ENCODE results near the gene PLXDC2.
"Not testable (repeated sequence)": the region's sequence is repeated elsewhere in the genome, so short reads cannot be mapped to it uniquely, and the experiment has no call there.

Gene PLXDC2

GRCh38 chr10:19816411-19817230, at the start of gene PLXDC2:
Gene PLXDC2 (plus strand): TSS chr10:19816432.
- FAIRE-seq (peak; percentile 22), DNase-seq (ENCODE audit: low spot score) (peak; percentile 42)

- FAIRE-seq (no peak), DNase-seq (ENCODE audit: low spot score) (peak; percentile 9)
Observed at GRCh38 chr10:19767876-19768275, 48.4 kb upstream of the PLXDC2 start.

GRCh38 chr10:19769826-19770225, 46.4 kb upstream of the PLXDC2 start:
- DNase-seq (ENCODE audit: low spot score); FAIRE-seq: not testable (repeated sequence)

GRCh38 chr10:19772972-19773371, 43.3 kb upstream of the PLXDC2 start:
- FAIRE-seq: no peak

GRCh38 chr10:19775296-19775695, 40.9 kb upstream of the PLXDC2 start:
- no peak for FAIRE-seq
- no peak for DNase-seq (ENCODE audit: low spot score)

More at GRCh38 chr10:19772972-19773371, 43.3 kb upstream of the PLXDC2 start:
- DNase-seq (ENCODE audit: low spot score): no peak

GRCh38 chr10:19777806-19778205, 38.4 kb upstream of the PLXDC2 start:
- FAIRE-seq (no peak), DNase-seq (ENCODE audit: low spot score) (no peak)

- no peak for FAIRE-seq
- no peak for DNase-seq (ENCODE audit: low spot score)
Observed at GRCh38 chr10:19778996-19779395, 37.2 kb upstream of the PLXDC2 start.

- DNase-seq (ENCODE audit: low spot score): no peak
- FAIRE-seq: no peak
Observed at GRCh38 chr10:19782430-19783089, 33.7 kb upstream of the PLXDC2 start.

- no peak for FAIRE-seq
- DNase-seq (ENCODE audit: low spot score): no peak
Observed at GRCh38 chr10:19783721-19784120, 32.5 kb upstream of the PLXDC2 start.

- FAIRE-seq: no peak
- DNase-seq (ENCODE audit: low spot score): no peak
Observed at GRCh38 chr10:19785366-19785765, 30.9 kb upstream of the PLXDC2 start.

- FAIRE-seq: peak; percentile 73
Observed at GRCh38 chr10:19788075-19788686, 28.1 kb upstream of the PLXDC2 start.

GRCh38 chr10:19788902-19789301, 27.3 kb upstream of the PLXDC2 start:
- no peak for FAIRE-seq
- no peak for DNase-seq (ENCODE audit: low spot score)

More at GRCh38 chr10:19788075-19788686, 28.1 kb upstream of the PLXDC2 start:
- peak; percentile 37 for DNase-seq (ENCODE audit: low spot score)

- FAIRE-seq (no peak), DNase-seq (ENCODE audit: low spot score) (no peak)
Observed at GRCh38 chr10:19789607-19790006, 26.6 kb upstream of the PLXDC2 start.

- FAIRE-seq: no peak
Observed at GRCh38 chr10:19791032-19791431, 25.2 kb upstream of the PLXDC2 start.

GRCh38 chr10:19795684-19796083, 20.5 kb upstream of the PLXDC2 start:
- FAIRE-seq: no peak

More at GRCh38 chr10:19791032-19791431, 25.2 kb upstream of the PLXDC2 start:
- no peak for DNase-seq (ENCODE audit: low spot score)

GRCh38 chr10:19800161-19800560, 16.1 kb upstream of the PLXDC2 start:
- DNase-seq (ENCODE audit: low spot score) (no peak), FAIRE-seq (no peak)

More at GRCh38 chr10:19795684-19796083, 20.5 kb upstream of the PLXDC2 start:
- no peak for DNase-seq (ENCODE audit: low spot score)

- FAIRE-seq: no peak
Observed at GRCh38 chr10:19801369-19801768, 14.9 kb upstream of the PLXDC2 start.

GRCh38 chr10:19803676-19804075, 12.6 kb upstream of the PLXDC2 start:
- FAIRE-seq: peak; percentile 85
- DNase-seq (ENCODE audit: low spot score): peak; percentile 43

More at GRCh38 chr10:19801369-19801768, 14.9 kb upstream of the PLXDC2 start:
- no peak for DNase-seq (ENCODE audit: low spot score)

- FAIRE-seq (no peak), DNase-seq (ENCODE audit: low spot score) (no peak)
Observed at GRCh38 chr10:19809481-19809880, 6.8 kb upstream of the PLXDC2 start.

GRCh38 chr10:19811540-19811939, 4.7 kb upstream of the PLXDC2 start:
- no peak for DNase-seq (ENCODE audit: low spot score)
- FAIRE-seq: no peak

GRCh38 chr10:19812976-19813375, 3.3 kb upstream of the PLXDC2 start:
- FAIRE-seq: no peak

More at GRCh38 chr10:19812976-19813375, 3.3 kb upstream of the PLXDC2 start:
- DNase-seq (ENCODE audit: low spot score): no peak
